HuH-7.5 (cell line): ENCODE measurements around the gene COPZ2.
"Not testable (repeated sequence)": the region's sequence is repeated elsewhere in the genome, so short reads cannot be mapped to it uniquely, and the experiment has no call there.

ENCODE experiments used
- DNase-seq: peaks from one replicate; pipeline ENCODE4 v3.0.0; 2011; ENCODE audit warnings: low spot score

COPZ2 gene

GRCh38 chr17:48030531-48030930 lies 7.1 kb downstream of the COPZ2 start:
- no peak for DNase-seq

DNA sequence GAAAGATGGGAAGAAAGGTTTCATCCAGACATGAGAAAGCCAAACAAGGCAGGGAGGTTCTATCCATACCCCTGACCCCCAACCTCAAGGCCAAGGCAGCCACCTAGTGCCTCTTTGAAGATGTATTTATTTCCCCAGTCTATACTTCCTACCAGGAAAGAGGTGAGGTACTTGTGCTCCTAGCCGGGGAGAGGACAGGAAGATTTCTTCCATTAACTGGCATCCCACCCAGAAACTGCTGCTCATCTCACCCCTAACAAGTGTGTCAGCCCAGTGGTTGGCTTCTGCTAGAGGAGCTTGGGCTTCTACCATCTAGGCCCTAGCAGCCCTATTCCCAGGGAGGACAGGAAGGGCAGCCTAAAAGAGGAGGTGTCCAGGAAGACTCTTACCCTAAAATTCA lies 8.9 kb downstream of the COPZ2 start:
- DNase-seq, result no peak

DNA sequence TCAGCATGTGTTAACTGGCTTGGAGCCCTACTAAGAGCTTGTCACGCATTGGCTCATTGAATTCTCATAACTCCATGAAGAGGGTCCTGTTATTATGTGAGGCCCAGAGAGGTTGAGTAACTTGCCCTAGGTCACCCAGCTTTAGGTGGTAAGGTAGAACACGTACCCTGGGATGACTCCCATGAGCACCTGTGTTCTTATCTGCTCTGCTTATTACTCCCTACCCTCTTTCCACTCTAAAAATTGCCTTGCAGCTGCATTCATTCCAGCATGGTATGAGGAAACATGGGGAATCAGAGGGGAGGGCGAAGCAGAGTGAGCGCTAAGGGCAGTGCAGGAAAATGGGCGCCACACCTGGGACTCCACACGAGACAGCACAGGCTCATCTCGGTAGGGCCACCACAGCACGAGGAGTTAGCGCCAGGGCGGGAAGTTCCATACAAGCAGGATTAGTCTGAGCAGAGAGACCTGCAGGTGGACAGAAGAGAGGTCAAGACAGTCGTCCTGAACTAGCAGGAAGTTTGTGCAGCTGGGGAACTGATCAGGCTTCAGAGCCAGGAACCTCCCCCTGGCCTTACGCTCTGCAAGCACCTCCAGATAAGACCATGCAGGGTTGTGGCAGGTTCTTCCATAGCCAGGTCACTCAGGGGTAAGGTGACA lies 10.1 kb downstream of the COPZ2 start:
- DNase-seq, result no peak

DNA sequence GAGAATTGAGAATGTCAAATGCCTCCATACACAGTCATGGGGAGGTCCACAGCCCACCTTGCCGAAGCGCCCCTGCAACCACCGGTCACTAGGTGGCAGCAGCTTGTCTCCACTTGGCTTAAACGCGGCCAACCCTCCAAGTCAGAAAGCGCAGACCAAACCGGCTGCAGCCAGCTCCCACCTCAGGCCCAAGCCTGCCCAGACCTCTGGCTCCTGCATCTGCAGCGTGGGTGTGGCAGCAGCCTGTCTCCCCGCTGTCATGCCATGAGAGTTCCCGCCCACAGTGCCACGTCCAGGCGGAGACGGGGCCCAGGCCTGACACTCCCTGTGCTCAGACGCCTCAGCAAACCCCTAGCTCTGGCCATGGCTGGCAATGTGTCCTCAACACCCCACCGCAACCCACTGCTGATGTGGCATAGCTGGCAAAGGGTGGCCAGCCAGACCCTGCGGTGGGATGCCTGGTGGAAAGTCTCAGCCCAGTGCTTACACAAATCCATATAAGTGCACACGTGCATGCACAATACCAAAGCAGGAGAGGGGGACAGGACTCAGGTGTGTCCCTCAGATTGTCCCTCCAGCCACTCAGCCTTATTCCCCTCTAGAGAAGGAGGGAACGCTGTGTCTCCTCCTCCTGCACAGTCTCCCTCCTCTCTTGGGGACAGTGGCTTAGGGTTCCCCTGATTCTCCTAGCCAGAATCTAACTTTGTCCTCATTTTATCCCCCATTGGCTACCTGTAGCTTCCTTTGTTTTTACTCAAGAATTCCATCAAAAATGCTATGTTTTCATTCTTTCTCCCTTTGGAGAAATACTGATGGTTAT lies 10.9 kb downstream of the COPZ2 start:
- DNase-seq, result peak; percentile 75

DNA sequence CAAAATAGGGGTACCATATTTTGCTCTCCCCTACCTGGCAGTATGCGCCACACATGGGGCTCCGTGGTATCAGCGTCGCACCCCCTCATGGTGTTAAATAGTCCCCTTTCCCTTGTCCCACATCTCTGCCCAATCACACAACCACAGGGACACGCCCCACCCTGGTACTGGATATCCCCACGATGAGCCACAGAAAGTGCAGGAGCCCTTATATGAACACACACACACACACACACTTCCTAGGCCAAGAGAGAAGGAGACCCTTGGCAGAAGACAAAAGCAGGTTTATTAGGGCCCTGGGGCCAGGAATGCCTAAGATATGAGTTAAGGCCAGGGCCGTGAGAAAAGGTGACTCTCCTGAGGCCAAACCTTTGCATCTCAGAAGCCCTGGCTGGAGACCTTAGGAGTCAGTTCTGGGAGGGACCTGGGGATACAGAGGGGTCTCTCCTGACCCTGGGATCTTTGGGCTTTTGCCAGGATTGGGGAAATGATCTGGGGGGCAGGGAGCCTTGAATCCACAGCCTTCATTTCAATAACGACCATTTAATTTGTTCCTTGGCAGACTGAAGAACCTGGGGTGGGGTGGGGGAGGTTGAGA lies 11.6 kb downstream of the COPZ2 start:
- DNase-seq, result no peak

GRCh38 chr17:48025040-48025903 lies 12.3 kb downstream of the COPZ2 start:
- peak; percentile 90 for DNase-seq

- no peak for DNase-seq
Observed at GRCh38 chr17:48024149-48025039, 13.2 kb downstream of the COPZ2 start.

DNA sequence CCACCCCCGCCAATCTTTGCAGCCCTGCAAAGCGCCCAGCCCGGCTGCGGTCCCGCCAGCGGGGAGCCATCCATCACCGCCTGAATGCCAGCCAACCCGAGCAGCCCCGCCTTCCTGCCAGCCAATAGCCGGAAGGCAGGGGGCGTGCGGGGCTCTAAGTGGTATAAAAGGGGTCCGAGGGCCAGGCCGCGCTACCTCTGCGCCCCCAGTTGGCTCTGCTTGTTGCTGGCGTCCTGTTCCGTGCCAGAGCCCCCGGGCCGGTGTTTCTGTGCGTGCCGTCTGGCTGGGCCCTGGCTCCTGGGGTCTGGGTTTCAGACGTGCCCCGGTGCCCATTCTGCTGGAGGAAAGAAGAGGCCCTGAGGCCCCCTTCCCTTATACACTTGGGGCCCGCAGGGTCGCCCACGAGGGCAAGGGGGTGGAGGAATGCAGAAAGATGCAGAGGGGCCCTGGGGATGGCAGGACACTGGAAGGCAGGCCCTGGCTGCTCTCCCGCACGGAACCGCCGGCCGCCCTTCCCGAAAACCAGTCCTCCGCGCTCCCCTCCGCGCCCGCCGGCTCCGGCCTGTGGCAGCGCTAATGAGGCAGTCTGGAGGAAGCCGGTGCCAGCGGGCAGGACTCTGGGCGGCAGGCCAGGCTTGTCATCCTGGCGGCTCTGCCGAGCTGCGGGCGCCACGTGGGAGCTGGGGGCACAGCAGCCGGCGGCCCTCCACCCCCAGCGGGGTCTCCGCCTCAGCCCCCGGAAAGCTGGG lies 14.0 kb downstream of the COPZ2 start:
- peak; percentile 41 for DNase-seq

DNA sequence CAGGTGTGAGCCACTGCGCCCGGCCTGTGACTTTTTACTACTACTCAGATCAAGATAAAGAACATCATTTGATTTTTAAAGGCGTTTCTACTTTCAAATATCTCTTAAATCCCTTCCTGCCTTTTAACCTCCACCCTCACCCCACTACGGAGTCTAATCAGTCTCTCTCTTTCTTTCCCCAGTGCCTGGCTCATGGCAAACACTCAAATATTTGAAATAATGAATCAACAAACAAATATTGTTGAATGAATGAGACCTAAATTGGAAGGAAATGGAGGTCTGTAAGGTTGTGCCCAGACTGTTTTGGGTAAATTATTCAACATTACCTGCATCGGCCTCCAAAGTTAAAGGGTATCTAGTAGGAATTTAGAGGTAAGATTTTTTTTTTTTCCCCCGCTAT lies 14.7 kb downstream of the COPZ2 start:
- DNase-seq, result no peak

DNA sequence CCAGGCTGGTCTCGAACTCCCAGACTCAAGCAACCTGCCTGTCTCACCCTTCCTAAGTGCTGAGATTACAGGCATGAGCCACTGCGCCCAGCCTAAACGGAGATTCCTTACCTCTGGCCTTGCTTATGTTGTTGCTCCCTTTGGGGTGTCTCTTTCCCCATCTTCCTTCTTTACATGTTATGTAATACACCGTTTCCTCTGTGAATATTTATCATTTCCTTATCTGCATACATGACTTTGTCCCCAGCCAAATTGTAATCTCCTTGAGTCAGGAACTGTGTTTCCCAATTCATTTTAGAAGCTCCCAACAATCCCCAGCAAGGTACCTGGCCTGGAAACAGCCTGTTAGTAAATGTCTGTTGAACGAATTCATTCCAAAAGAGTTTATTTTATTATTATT lies 15.7 kb downstream of the COPZ2 start:
- DNase-seq, result no peak

DNA sequence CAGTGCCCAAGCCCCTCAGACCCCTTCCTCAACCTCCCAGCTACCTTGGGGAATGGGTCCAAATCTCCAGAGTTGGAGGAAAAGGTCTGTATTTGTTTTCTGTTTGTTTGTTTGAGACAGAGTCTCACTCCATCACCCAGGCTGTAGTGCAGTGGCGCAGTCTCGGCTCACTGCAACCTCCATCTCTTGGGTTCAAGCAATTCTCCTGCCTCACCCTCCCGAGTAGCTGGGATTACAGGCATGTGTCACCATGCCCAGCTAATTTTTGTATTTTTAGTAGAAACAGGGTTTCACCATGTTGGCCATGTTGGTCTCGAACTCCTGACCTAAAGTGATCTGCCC lies 19.8 kb downstream of the COPZ2 start:
- not testable (repeated sequence) for DNase-seq

- no peak for DNase-seq
Observed at GRCh38 chr17:48016112-48016511, 21.5 kb downstream of the COPZ2 start.

DNA sequence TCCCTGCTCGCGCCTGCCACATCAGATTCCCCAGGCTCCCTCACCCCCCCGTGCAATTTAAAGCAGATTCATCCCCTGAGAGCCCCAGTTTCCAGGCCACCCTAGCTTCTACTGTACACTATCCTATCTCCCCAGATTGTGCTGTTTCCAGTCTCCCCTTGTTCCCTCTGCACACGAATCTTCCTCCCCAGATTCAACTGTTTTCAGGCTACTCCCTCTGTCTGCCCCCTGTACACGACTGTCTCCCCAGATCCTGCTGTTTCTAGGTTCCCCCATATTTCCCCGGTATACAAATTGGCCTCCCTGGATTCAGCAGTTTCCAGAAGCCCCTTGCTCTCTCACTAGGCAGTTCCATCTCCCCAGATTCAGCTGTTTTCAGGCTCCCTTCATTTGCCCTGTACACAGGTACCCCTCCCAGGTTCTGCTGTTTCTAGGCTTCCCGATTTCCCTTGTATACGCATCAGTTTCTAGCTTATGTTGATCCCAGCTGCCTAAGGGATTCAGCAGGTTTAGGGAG lies 22.9 kb downstream of the COPZ2 start:
- no peak for DNase-seq

DNA sequence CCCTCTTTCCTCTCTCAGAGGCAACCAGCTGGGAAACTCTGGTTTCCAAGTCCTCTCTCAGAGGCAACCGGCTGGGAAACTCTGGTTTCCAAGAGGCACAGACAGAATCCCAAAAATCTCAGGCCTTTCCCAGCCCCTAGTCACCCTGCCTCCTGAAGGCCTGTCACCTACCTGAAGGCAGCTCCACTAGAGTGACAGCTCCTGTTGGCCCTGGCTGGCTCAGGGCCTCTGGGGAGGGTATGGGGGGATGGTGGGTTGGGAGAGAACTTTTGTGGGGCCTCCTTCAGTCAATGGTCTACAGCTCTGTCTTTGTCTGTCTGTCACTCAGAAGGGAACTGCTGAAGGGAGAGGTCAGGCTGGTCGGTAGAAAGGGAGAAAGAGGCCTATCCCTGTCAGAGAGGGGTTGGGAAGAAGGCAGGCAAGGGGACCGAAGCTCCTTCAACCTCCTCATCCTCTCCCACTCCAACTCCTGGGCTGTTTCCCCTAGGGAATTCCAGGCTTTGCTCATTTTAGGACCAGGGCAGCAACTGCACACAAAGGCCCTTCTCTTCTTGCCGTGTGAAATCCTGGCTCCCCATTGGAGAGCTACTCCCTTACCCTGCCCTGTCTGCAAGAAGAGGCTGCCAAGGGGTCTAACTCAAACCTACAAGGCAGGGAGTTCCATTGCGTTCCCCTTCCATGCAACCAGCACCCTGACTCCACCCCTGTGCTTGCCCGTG lies 23.6 kb downstream of the COPZ2 start:
- DNase-seq, result no peak

DNA sequence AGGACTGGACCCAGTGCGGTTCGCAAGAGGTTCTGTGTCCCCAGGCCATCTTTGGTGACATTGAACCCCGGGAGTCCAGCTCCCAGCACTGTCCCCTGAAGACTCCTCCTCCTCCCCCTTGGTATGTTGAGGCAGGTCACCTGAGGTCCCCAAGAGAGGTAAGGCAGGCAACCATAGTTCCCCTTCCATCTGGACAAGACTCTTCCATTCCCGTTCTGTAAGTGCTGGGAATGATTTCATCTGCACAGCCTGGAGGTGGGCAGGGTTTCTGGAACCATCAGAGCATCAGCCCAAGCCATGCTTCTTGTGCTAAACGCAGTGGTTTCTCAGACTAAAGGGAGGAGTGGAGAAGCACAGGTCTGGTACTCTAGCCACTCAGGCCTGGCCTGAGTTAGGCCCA lies 24.9 kb downstream of the COPZ2 start:
- no peak for DNase-seq

GRCh38 chr17:48012151-48012520 lies 25.5 kb downstream of the COPZ2 start:
- peak; percentile 43 for DNase-seq

DNA sequence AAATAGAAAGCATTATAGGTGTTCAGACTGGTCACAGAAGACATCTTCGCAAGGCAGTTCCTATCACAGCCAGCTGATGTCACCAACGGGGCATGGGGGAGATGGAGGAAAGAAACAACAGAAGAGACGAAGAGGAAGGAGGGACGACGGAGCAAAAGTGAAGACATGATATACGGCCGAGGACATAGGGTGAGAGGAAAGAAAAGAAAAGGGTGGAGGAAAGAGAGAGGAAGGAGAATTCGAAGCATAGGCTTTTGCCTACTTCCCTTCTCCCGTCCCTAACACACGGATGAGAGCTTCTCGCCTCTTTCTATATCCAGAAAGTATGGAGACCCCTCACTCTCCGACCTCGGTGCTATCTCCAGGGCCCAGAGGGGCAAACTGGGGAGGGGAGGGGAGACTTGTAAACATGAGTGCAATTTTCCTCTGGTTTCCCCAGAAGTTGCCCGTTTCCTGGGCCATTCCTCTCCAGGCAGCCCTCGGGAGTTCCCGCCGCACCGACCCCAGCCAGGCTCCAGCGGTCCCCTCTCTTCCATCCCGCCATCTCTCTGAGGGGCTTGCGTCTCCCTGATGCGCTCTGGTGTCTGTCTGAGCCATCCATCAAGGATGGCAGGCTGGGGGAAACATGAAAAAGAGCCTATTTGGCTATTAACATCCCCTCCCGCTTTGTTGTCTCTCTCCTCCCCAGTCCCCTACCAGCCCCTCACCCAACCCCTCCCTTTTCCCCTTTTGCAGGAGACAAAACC lies 26.0 kb downstream of the COPZ2 start:
- peak; percentile 71 for DNase-seq

DNA sequence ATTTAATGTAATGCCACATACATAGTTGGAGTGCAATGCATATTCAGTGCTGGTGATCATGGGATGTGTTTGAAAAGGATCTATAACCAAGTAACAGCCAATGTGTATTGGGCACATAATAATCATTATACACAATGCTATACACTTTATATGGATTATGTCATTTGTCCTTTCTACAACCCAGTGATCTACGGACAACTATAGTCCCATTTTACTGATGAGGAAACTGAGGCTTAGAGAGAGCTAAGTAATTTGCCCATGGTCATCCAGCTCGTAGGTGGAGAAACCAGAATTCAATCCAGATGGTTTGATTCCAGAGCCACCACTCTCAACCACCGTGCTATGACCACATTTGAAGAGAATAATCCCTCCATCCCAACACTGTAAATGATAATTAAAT lies 27.4 kb downstream of the COPZ2 start:
- DNase-seq, result no peak
